ENCODE results near the gene AP3B2.
"Not testable (repeated sequence)": the region's sequence is repeated elsewhere in the genome, so short reads cannot be mapped to it uniquely, and the experiment has no call there.

AP3B2 gene
- long read RNA-seq, donor 1: 0 reads
- long read RNA-seq, donor 2: 0 reads
- long read RNA-seq, donor 3: 0 reads
- long read RNA-seq, donor 4: 0 reads
- long read RNA-seq, donor 5: 0 reads
- long read RNA-seq, donor 6: 0 reads
- long read RNA-seq, donor 7: 0 reads
- long read RNA-seq, donor 8: 0 reads

- DNase-seq: peak; percentile 85
These were observed at the start of gene AP3B2 for GRCh38 chr15:82709421-82710207. TSS of gene AP3B2 (minus strand) at chr15:82709875. CDS start at chr15:82709706, 169 bp downstream.

GRCh38 chr15:82751308-82751707, 41.6 kb upstream of the AP3B2 start:
- no peak for DNase-seq

DNA sequence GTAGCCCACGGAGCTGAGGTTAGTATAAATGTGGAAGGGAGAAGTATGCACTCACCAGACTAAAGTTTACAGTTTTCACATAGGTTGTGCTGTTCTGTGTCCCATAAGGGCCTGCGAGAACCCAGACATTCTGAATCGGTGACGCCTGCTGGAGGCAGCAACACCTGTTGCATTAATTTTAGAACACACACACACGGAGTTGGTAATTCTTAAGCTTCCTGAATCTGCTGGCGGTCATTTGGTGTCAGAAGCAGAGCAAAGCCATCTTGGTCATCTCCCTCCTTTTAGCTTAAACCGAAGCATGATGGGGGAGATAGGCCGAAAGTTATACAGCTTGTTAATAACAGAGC, 41.1 kb upstream of the AP3B2 start:
- DNase-seq: no peak

DNA sequence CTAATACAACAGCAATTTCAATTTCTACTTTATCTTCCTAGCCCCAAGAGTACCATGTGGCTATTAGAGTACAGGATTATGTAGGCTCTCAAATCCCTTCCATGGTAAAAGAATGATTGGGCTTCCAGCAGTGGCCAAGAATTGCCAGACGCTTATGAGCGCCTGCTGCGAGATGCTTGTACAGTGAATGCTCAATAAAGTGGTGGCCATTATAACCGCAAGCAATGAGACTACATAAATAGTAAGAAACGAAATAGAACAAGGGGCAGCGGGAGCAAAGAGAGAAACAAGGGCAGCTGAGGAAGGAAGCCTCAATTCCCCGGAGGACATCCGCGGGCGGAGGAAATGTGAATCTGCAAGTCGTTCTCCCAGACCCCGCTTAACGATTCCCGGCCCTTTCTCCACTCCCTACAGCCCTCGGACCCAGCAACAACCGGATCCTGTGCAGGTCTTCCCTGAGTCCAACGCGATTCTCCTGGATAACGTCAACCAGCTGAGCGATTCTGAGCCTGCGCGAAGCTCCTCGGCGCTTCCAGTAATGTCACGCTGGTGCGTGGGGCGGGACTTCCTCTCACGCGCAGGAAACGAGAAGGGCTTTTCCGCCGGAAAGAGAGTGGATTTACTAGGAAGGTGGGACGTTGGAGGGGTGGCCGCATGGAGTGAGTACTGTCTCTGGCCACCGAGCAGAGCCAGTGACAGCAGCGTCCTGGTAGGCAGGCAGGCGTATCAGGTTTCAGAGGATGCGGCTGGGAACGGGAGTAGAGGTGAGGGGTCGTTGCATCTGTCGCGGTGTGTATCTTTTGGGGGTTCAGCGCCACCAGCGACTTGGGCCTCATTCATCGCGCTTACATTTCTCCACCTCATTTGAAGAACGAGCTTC, 40.5 kb upstream of the AP3B2 start:
- DNase-seq: peak; percentile 80

GRCh38 chr15:82748315-82748714, 38.6 kb upstream of the AP3B2 start:
- DNase-seq: no peak

DNA sequence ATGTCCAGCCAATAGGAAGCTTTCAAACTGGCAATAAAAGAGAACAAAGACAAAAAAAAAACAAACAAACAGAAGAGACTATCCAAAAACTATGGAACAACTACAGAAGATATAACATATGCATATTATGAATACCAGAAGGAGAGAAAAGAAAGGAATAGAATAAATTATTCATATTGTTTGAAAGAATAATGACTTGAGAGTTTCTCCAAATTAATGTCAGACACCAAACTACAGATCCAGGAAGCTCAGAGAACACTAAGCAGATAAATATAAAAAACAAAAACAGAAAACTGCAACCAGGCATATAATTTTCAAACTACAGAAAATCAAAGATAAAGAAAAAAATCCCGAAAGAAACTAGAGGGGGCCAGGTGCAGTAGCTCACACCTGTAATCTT, 34.1 kb upstream of the AP3B2 start:
- no peak for DNase-seq

GRCh38 chr15:82742134-82742533, 32.5 kb upstream of the AP3B2 start:
- no peak for DNase-seq

DNA sequence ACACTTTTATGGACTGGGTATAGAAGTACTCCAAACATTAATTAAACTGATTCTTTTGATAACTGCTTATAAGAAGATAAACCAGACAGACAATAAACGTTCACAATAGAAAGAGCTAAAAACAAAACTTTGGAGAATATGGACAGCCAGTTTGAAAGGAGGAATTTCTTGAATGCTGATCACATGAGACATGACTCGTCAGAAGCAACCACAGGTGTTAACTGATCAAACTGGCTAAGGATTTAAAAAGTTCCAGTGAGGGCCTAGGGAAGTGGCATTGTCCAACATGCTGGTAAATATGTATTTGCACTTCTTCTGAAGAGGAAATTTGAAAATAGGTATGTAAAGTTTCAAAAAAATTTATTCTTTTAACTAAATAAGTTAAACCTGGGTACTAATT, 29.4 kb upstream of the AP3B2 start:
- no peak for DNase-seq

GRCh38 chr15:82737975-82738374, 28.3 kb upstream of the AP3B2 start:
- no peak for DNase-seq

GRCh38 chr15:82731527-82731926, 21.9 kb upstream of the AP3B2 start:
- no peak for DNase-seq

GRCh38 chr15:82730022-82730530, 20.4 kb upstream of the AP3B2 start:
- DNase-seq: no peak

DNA sequence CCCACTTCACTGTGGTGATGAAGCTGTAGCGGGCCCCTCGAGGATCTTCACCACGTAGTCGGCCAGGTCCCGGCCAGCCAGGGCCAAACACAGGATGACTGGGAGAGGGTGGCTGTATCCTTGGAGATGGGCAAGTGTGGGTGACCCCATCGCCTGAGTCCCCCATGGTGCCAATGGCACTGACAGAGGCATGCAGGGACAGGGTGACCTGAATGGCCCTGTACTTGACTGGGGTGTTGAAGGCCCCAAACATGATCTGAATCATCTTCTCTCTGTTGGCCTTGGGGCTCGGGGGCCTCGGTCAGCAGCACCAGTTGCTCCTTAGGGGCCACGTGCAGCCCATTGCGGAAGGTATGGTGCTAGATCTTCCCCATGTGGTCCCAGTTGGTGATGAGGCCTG, 17.1 kb upstream of the AP3B2 start:
- DNase-seq: no peak

- DNase-seq: no peak
These were observed 5.3 kb upstream of the AP3B2 start for GRCh38 chr15:82715003-82715402.

DNA sequence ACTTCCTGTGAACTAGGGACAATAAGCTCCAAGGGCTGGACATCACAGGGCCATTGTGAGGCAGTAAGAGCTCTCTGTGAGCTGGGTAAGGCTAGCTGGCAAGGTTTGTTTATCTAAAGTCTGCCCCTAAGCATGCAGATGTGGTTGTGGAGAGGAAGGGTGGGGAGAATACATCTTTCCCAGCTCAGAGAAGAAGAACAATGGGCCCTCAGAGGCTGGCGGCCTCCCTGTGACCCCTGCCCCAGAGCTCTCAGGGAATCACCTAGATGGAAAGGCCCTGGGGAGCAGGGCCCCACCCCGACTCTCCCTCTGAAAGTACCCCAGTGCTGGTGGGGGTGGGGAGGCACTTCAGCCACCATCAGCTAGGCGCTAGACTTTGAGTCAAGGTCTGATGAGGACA, 4.3 kb upstream of the AP3B2 start:
- no peak for DNase-seq

GRCh38 chr15:82712036-82712435, 2.4 kb upstream of the AP3B2 start:
- no peak for DNase-seq

DNA sequence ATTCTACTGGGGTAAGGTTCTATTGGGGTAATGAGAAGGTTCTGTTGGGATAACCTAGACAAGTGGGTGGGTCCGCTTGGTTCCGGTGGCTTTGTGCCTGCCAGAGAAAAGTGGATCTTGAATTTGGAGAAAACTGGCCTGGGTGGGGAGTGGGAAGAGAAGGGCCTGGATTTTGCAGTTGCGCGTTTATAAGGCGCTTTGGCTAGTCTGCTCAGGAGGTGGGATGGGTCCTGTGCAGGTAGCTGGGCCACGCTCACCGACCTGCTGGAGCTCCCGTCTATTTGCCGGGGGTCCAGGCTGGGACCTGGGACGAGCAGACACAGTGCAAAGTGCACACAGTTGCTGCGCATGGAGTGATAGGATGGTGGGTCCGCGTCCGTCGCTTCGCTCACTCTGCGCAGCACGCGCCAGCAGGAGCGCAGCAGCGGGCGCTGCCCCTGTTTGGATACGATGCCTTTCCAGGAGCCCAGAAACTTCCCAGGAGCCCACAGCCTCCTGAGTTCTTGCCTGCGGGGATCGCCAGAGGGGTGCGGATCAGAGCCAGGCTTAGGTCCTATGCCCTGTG, 1.3 kb upstream of the AP3B2 start:
- no peak for DNase-seq

- no peak for DNase-seq
These were observed 507 bp upstream of the AP3B2 start for GRCh38 chr15:82710208-82710555.

DNA sequence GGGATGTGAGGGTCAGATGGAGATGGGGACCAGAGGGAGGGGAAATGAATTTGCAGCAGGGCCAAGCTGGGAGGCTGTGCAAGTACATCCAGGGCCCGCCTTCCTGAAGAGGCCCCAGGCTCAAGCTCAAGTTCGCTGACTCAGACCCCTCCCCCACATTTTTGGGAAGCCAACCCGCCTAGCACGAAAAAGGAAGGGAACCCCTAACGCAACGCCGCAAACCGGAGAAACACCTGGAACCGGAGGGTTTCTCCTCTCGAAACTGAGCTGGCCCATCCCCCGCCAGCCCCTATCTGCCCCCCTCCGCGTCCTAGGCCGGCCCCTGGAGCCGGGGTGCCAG, 624 bp downstream of the AP3B2 start:
- no peak for DNase-seq

DNA sequence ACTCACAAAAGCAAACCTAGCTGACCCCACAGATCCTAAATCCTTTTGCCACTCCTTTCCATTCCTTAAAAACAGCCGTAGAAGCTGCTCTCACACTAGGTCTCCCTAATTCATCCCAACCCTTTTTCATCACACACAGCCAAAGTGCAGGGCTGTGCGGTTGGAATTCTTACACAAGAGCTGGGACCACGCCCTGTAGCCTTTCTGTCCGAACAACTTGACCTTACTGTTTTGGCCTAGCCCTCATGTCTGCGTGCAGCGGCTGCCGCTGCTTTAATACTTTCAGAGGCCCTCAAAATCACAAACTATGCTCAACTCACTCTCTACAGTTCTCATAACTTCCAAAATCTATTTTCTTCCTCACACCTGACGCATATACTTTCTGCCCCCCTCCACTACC, 3.8 kb downstream of the AP3B2 start:
- not testable (repeated sequence) for DNase-seq

- DNase-seq: peak; percentile 19
These were observed 9.9 kb downstream of the AP3B2 start for GRCh38 chr15:82699726-82700125.

DNA sequence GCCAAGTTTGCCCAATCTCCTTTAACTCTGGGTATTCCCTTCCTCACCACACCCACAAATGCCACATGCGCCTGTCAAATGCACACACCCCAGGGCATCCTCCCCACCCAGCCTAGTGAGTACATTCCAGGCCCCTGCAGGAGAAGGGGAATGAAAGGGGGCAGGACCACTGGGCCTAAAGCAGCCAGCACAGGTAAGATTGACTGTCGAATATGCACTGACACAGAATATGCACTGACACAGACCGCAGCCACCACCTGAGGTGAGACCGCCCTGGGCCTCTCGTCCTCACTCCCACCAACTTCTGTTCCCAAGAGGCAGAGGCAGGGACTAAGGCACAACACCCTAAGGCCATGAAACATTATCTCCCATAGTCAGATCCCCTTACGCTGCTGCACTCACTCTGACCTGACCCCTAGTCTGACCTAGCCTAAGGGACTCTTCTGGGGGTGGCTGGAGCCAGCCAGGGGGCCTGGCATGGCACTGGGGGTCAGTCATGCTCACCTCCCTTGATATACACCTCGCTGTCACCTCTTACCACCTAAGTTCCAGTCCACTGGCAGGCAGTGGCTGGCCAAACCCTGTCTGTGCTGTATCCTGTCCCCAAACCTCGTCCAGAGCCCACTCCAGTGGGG, 10.8 kb downstream of the AP3B2 start:
- no peak for DNase-seq

GRCh38 chr15:82697735-82698407, 11.8 kb downstream of the AP3B2 start:
- no peak for DNase-seq

All from right kidney (tissue), 9 donors.